Panc1 (cell line): Measurements from ENCODE around the gene PGGHG. TPM values are rescaled to one million over a fixed set of nuclear protein-coding genes. Genes with fewer than 3 reads are reported as not detected.
A peak's percentile ranks its signal among the peaks of the same experiment; 100 is the strongest.

Experiments
- ATAC-seq: fragments of 200-7000 bp; cut with Tn5 transposase; 2 replicates; pipeline ENCODE4 v1.9.1; 2020; ENCODE audit warnings: mild to moderate bottlenecking, moderate library complexity
- BruUV-seq: library from RNA; stranded (reverse); fragments of 400-500 nt; replicated peaks from 2 replicates; lab custom pipeline; 2021; lab: Mats Ljungman, UMichigan
- CTCF ChIA-PET: fragments of 300-600 bp; sonication (Branson Sonifier 250); formaldehyde crosslinking; loops from one replicate; lab custom pipeline; 2022; ENCODE audit warnings: antibody characterized with exemption; lab: Charles Lee
- POLR2A ChIA-PET: fragments of 300-600 bp; sonication (Branson Sonifier 250); formaldehyde crosslinking; loops from one replicate; lab custom pipeline; 2022; ENCODE audit warnings: antibody characterized with exemption; lab: Charles Lee
- DNase-seq: peaks from one replicate; pipeline ENCODE4 v3.0.0-alpha.2; 2010; ENCODE audit warnings: low read depth, low spot score
- H3K27ac ChIP-seq: 2 replicates; pipeline ENCODE4 v1.5.1; 2011; ENCODE audit warnings: mild to moderate bottlenecking, low read length, inconsistent platforms
- H3K27me3 ChIP-seq: fragments of 200-500 bp; sonication (Bioruptor generic); 2 replicates; pipeline ENCODE4 v1.6.0; 2014; ENCODE audit warnings: low read length, inconsistent platforms; ENCODE audit not compliant: control insufficient read depth, insufficient read depth
- H3K36me3 ChIP-seq: fragments of 200-500 bp; sonication (Bioruptor generic); 2 replicates; pipeline ENCODE4 v1.5.1; 2014; ENCODE audit warnings: inconsistent platforms, mild to moderate bottlenecking, low read length, moderate library complexity; ENCODE audit not compliant: control insufficient read depth, insufficient read depth
- H3K4me1 ChIP-seq: 2 replicates; pipeline ENCODE4 v1.5.1; 2011; ENCODE audit warnings: inconsistent platforms, mild to moderate bottlenecking, low read length, moderate library complexity; ENCODE audit not compliant: control insufficient read depth, insufficient read depth
- H3K4me3 ChIP-seq, 2 experiments: 2 replicates each; pipeline ENCODE4 v1.5.1; 2011 to 2012; ENCODE audit warnings: low read depth in 2 of 2, low read length in 2 of 2, mild to moderate bottlenecking in 2 of 2, inconsistent platforms in 1 of 2, moderate library complexity in 1 of 2
- H3K9me3 ChIP-seq: fragments of 200-500 bp; sonication (Bioruptor generic); 2 replicates; pipeline ENCODE4 v1.5.1; 2014; ENCODE audit warnings: low read depth, mild to moderate bottlenecking, inconsistent platforms, low read length, moderate library complexity; ENCODE audit not compliant: control insufficient read depth, insufficient read depth
- CTCF ChIP-seq: fragments of 450-650 bp; IDR thresholded peaks from 2 replicates; pipeline ENCODE4 v1.5.1; 2017; ENCODE audit warnings: mild to moderate bottlenecking
- POLR2AphosphoS5 ChIP-seq: IDR thresholded peaks from 2 replicates; pipeline ENCODE4 v1.6.1; 2012; ENCODE audit warnings: mild to moderate bottlenecking, low read depth, low read length, moderate library complexity
- REST ChIP-seq, 2 experiments: IDR thresholded peaks; 2 replicates each; pipeline ENCODE4 v1.6.1; 2011 to 2012; ENCODE audit warnings: low read depth in 2 of 2, control low read depth in 1 of 2, low read length in 1 of 2, mild to moderate bottlenecking in 1 of 2, moderate library complexity in 1 of 2; ENCODE audit not compliant: insufficient read depth in 1 of 2
- SIN3A ChIP-seq: IDR thresholded peaks from 2 replicates; pipeline ENCODE4 v1.6.1; 2012; ENCODE audit warnings: low read depth, mild to moderate bottlenecking, low read length, moderate library complexity, borderline replicate concordance; ENCODE audit not compliant: insufficient read depth
- TCF7L2 ChIP-seq: IDR thresholded peaks from 2 replicates; pipeline ENCODE4 v1.6.1; 2011; ENCODE audit warnings: mild to moderate bottlenecking, low read depth, low read length, inconsistent platforms
- in situ Hi-C: cut with HindIII; loops from 2 replicates; pipeline ENCODE4 v1.10.0; 2016; ENCODE audit warnings: low sequenced_read_pairs, low pct_unique_long_range_greater_than_20kb
- intact Hi-C: fragments of 100-400 bp; cut with micrococcal nuclease; formaldehyde crosslinking; loops from one replicate; pipeline ENCODE4 v1.10.0; 2022; ENCODE audit not compliant: unreplicated experiment
- total RNA-seq: library from RNA; stranded (reverse); gene quantifications from one replicate; pipeline ENCODE4 v1.2.1, GENCODE V29; 2021; ENCODE audit not compliant: unreplicated experiment

Gene PGGHG
- total RNA-seq, 1 experiment from 2014 or later = 115 TPM

- DNase-seq (no peak), ATAC-seq (no peak)
- no peaks in the 10 kb centered on the region for H3K27me3 ChIP-seq
- peak overlapping the region in 1 of 2 experiments; percentile 29; a peak in 1 of 4 replicates for H3K4me3 ChIP-seq
- intact Hi-C loops (no loop called here), in situ Hi-C loops (no loop called here)
- H3K4me1 ChIP-seq = peaks cover 14% of the 10 kb centered on the region
- H3K9me3 ChIP-seq = peaks cover 3% of the 10 kb centered on the region; the same call in 1 of the 2 replicates
- ChIA-PET POLR2A (no interaction called here), CTCF (no interaction called here)
- H3K27ac ChIP-seq = no peak overlapping the region; the same call in 1 of the 2 replicates
- no TSS peak for BruUV-seq
- no peak for TF ChIP-seq SIN3A
- TF ChIP-seq POLR2AphosphoS5 = no peak
- TF ChIP-seq CTCF = no peak
- no peak for TF ChIP-seq TCF7L2
- TF ChIP-seq REST (IDR thresholded peaks at IDR 0.05; ENCODE audit: insufficient read depth in 1 of 2, low read depth in 2 of 2, low read length in 1 of 2) = no peak
- no peaks in the 10 kb centered on the region for H3K36me3 ChIP-seq
Measured at GRCh38 chr11:266676-267439, 22.1 kb upstream of the PGGHG start.

- ChIA-PET CTCF (interaction anchor here (0.6 to 1.4 kb wide), 3 partner anchors 17 to 180 kb away, joined by 3 to 8 read pairs (median 5); no protein-coding TSS in a partner anchor), POLR2A (interaction anchor here (0.6 kb wide), 2 partner anchors 9 to 17 kb away, joined by 3 to 6 read pairs; no protein-coding TSS in a partner anchor)
- intact Hi-C loops (no loop called here), in situ Hi-C loops (no loop called here)
- DNase-seq (no peak), ATAC-seq (peak; percentile 36)
- TF ChIP-seq TCF7L2 = peak; percentile 81; the same call in 1 of the 2 replicates
- TF ChIP-seq POLR2AphosphoS5 = no peak; the same call in 1 of the 2 replicates
- BruUV-seq = no TSS peak
- Histone ChIP-seq H3K27ac (peak overlapping the region; percentile 51), H3K27me3 (no peaks in the 10 kb centered on the region), H3K4me1 (peaks cover 14% of the 10 kb centered on the region), H3K4me3 (peak overlapping the region; percentile 25 to 46), H3K9me3 (peaks cover 3% of the 10 kb centered on the region; the same call in 1 of the 2 replicates), H3K36me3 (no peaks in the 10 kb centered on the region)
Measured at GRCh38 chr11:267491-267994, 21.4 kb upstream of the PGGHG start.
